Measurements from ENCODE around the gene INAFM1. TPM values are rescaled to one million over a fixed set of nuclear protein-coding genes. Genes with fewer than 3 reads are reported as not detected.

INAFM1 gene
- total RNA-seq, 4 donors from 2014 or later, result 1.6 to 8.4 (median 5.8) TPM

DNA sequence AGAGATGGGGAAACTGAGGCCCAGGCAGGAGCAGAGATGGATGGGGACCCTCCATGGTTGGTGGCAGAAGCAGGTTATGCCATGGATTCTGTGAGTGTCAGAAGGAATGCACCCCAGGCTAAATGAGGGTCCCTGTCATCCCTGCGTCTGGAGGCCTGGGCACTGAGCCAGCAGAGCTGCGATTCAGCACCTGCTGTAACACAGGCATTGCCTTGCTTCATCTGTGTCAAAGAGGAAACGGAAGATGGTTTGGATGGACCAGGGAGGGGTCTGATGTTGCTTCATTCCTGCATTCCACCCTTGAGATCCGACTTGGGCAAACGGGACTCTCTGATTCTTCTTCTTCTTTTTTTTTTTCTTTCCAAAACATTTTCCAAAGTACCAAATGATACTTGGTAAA, 36.1 kb downstream of the INAFM1 start:
- TF ChIP-seq, protein P1, sequence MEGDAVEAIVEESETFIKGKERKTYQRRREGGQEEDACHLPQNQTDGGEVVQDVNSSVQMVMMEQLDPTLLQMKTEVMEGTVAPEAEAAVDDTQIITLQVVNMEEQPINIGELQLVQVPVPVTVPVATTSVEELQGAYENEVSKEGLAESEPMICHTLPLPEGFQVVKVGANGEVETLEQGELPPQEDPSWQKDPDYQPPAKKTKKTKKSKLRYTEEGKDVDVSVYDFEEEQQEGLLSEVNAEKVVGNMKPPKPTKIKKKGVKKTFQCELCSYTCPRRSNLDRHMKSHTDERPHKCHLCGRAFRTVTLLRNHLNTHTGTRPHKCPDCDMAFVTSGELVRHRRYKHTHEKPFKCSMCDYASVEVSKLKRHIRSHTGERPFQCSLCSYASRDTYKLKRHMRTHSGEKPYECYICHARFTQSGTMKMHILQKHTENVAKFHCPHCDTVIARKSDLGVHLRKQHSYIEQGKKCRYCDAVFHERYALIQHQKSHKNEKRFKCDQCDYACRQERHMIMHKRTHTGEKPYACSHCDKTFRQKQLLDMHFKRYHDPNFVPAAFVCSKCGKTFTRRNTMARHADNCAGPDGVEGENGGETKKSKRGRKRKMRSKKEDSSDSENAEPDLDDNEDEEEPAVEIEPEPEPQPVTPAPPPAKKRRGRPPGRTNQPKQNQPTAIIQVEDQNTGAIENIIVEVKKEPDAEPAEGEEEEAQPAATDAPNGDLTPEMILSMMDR (IDR thresholded peaks at IDR 0.05; ENCODE audit: low read depth), result no peak

- TF ChIP-seq, protein P1 (IDR thresholded peaks at IDR 0.05; ENCODE audit: low read depth), result no peak
Observed at GRCh38 chr19:47312366-47313006, 37.8 kb downstream of the INAFM1 start.

GRCh38 chr19:47313754-47314295, 39.1 kb downstream of the INAFM1 start:
- TF ChIP-seq, protein P1 (IDR thresholded peaks at IDR 0.05; ENCODE audit: low read depth), result no peak

GRCh38 chr19:47315125-47315821, 40.6 kb downstream of the INAFM1 start:
- TF ChIP-seq, protein P1 (IDR thresholded peaks at IDR 0.05; ENCODE audit: low read depth), result no peak

DNA sequence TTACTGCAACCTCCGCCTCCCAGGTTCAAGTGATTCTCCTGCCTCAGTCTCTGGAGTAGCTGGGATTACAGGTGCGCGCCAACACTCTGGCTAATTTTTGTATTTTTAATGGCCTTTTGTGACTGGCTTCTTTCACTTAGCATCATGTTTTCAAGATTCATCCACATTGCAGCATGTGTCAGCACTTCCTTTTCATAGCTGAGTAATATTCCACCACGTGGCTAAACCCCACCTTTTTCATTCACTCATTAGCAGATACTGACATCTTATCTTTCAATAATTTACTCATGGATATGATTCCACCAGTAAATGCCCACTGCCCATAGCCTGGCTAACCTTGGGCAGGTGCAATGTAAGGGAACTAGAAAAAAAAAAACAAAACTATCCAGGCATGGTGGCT, 41.8 kb downstream of the INAFM1 start:
- TF ChIP-seq, protein P1 (IDR thresholded peaks at IDR 0.05; ENCODE audit: low read depth), result no peak

DNA sequence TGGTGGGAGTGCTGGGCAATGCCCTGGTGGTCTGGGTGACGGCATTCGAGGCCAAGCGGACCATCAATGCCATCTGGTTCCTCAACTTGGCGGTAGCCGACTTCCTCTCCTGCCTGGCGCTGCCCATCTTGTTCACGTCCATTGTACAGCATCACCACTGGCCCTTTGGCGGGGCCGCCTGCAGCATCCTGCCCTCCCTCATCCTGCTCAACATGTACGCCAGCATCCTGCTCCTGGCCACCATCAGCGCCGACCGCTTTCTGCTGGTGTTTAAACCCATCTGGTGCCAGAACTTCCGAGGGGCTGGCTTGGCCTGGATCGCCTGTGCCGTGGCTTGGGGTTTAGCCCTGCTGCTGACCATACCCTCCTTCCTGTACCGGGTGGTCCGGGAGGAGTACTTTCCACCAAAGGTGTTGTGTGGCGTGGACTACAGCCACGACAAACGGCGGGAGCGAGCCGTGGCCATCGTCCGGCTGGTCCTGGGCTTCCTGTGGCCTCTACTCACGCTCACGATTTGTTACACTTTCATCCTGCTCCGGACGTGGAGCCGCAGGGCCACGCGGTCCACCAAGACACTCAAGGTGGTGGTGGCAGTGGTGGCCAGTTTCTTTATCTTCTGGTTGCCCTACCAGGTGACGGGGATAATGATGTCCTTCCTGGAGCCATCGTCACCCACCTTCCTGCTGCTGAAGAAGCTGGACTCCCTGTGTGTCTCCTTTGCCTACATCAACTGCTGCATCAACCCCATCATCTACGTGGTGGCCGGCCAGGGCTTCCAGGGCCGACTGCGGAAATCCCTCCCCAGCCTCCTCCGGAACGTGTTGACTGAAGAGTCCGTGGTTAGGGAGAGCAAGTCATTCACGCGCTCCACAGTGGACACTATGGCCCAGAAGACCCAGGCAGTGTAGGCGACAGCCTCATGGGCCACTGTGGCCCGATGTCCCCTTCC, 45.5 kb downstream of the INAFM1 start:
- TF ChIP-seq, protein P1 (IDR thresholded peaks at IDR 0.05; ENCODE audit: low read depth), result no peak
